IMR-90 (cell line): ENCODE results near the gene KRT72. TPM values are rescaled to one million over a fixed set of nuclear protein-coding genes. Genes with fewer than 3 reads are reported as not detected.

Experiments
- ATAC-seq: fragments of 200-7000 bp; cut with Tn5 transposase; 2 replicates; pipeline ENCODE4 v1.9.1; 2020; ENCODE audit warnings: low read depth, mild to moderate bottlenecking, moderate library complexity
- BruUV-seq: library from RNA; stranded (reverse); fragments of 400-500 nt; replicated peaks from 2 replicates; lab custom pipeline; 2021; lab: Mats Ljungman, UMichigan
- CTCF ChIA-PET: fragments of 300-600 bp; formaldehyde crosslinking; extraction: SDS; loops from one replicate; lab custom pipeline; 2021; ENCODE audit warnings: antibody characterized with exemption; lab: Yijun Ruan, JAX
- POLR2A ChIA-PET: fragments of 300-600 bp; sonication (Branson Sonifier 250); formaldehyde crosslinking; loops from one replicate; lab custom pipeline; 2022; ENCODE audit warnings: antibody characterized with exemption; ENCODE audit not compliant: unreplicated experiment; lab: Charles Lee
- DNase-seq: peaks from one replicate; pipeline ENCODE4 v3.0.0; 2013
- H2AFZ ChIP-seq: replicated peaks from 2 replicates; pipeline ENCODE3; 2013; ENCODE audit warnings: low read length, mild to moderate bottlenecking; ENCODE audit not compliant: poor library complexity
- H2AK5ac ChIP-seq: 2 replicates; pipeline ENCODE4 v1.6.1; 2013; ENCODE audit warnings: low read depth, low read length, inconsistent platforms
- H2AK9ac ChIP-seq: replicated peaks from 2 replicates; pipeline ENCODE3; 2013; ENCODE audit warnings: mild to moderate bottlenecking, low read depth, low read length, moderate library complexity; ENCODE audit not compliant: poor library complexity
- H2BK120ac ChIP-seq: 2 replicates; pipeline ENCODE4 v1.6.1; 2013; ENCODE audit warnings: low read depth, low read length, inconsistent platforms
- H2BK15ac ChIP-seq: 3 replicates; pipeline ENCODE4 v1.6.1; 2013; ENCODE audit warnings: low read depth, low read length, inconsistent platforms
- H2BK20ac ChIP-seq: 2 replicates; pipeline ENCODE4 v1.6.1; 2013; ENCODE audit warnings: low read depth, mild to moderate bottlenecking, inconsistent platforms, low read length, moderate library complexity
- H2BK5ac ChIP-seq: 2 replicates; pipeline ENCODE4 v1.6.1; 2013; ENCODE audit warnings: mild to moderate bottlenecking, low read depth, low read length, inconsistent platforms; ENCODE audit not compliant: poor library complexity, severe bottlenecking
- H3K14ac ChIP-seq: replicated peaks from 2 replicates; pipeline ENCODE4 v1.6.1; 2013; ENCODE audit warnings: low read depth, low read length, inconsistent platforms
- H3K18ac ChIP-seq: 2 replicates; pipeline ENCODE4 v1.6.1; 2013; ENCODE audit warnings: low read depth, low read length, control low read depth
- H3K23ac ChIP-seq: 2 replicates; pipeline ENCODE4 v1.6.1; 2013; ENCODE audit warnings: low read depth, low read length, inconsistent platforms
- H3K27ac ChIP-seq: 2 replicates; pipeline ENCODE4 v1.5.1; 2013; ENCODE audit warnings: mild to moderate bottlenecking, control low read depth, low read length; ENCODE audit not compliant: insufficient read depth
- H3K27me3 ChIP-seq: 2 replicates; pipeline ENCODE4 v1.6.1; 2013; ENCODE audit warnings: low read length; ENCODE audit not compliant: control insufficient read depth, insufficient read depth
- H3K36me3 ChIP-seq: 2 replicates; pipeline ENCODE4 v1.6.1; 2013; ENCODE audit warnings: low read length, mixed read lengths; ENCODE audit not compliant: control insufficient read depth, insufficient read depth
- H3K4ac ChIP-seq: 2 replicates; pipeline ENCODE4 v1.6.1; 2013; ENCODE audit warnings: low read depth, low read length, inconsistent platforms
- H3K4me1 ChIP-seq: 2 replicates; pipeline ENCODE4 v1.6.1; 2013; ENCODE audit warnings: low read length, mixed read lengths; ENCODE audit not compliant: control insufficient read depth, insufficient read depth
- H3K4me2 ChIP-seq: 2 replicates; pipeline ENCODE4 v1.6.1; 2013; ENCODE audit warnings: low read depth, mild to moderate bottlenecking, control low read depth, low read length, moderate library complexity
- H3K4me3 ChIP-seq: 2 replicates; pipeline ENCODE4 v1.5.1; 2013; ENCODE audit warnings: low read depth, mild to moderate bottlenecking, control low read depth, low read length, moderate library complexity; ENCODE audit not compliant: insufficient read depth
- H3K56ac ChIP-seq: 2 replicates; pipeline ENCODE4 v1.6.1; 2013; ENCODE audit warnings: low read length, inconsistent platforms; ENCODE audit not compliant: insufficient read depth; ENCODE audit errors: extremely low read depth
- H3K79me1 ChIP-seq, 2 experiments: 2 replicates each; pipeline ENCODE4 v1.6.1; 2013; ENCODE audit warnings: low read length in 2 of 2, inconsistent platforms in 1 of 2, low read depth in 1 of 2
- H3K9ac ChIP-seq: 2 replicates; pipeline ENCODE4 v1.6.1; 2013; ENCODE audit warnings: low read depth, low read length, control low read depth
- H3K9me1 ChIP-seq: 2 replicates; pipeline ENCODE4 v1.6.1; 2013; ENCODE audit warnings: low read length, inconsistent platforms; ENCODE audit not compliant: insufficient read depth
- H3K9me3 ChIP-seq: 2 replicates; pipeline ENCODE4 v1.6.1; 2013; ENCODE audit warnings: low read length; ENCODE audit not compliant: control insufficient read depth, insufficient read depth
- H4K20me1 ChIP-seq: 2 replicates; pipeline ENCODE4 v1.6.1; 2013; ENCODE audit warnings: low read length, inconsistent platforms; ENCODE audit not compliant: insufficient read depth
- H4K5ac ChIP-seq: 2 replicates; pipeline ENCODE4 v1.6.1; 2013; ENCODE audit warnings: mild to moderate bottlenecking, low read depth, low read length, control low read depth
- H4K8ac ChIP-seq, 2 experiments: 2 replicates each; pipeline ENCODE4 v1.6.1; 2013; ENCODE audit warnings: low read depth in 2 of 2, low read length in 2 of 2, control low read depth in 1 of 2, inconsistent platforms in 1 of 2
- H4K91ac ChIP-seq: 2 replicates; pipeline ENCODE4 v1.6.1; 2013; ENCODE audit warnings: low read depth, low read length, inconsistent platforms; ENCODE audit not compliant: insufficient read depth
- BHLHE40 ChIP-seq: fragments of 150-350 bp; IDR thresholded peaks from 2 replicates; pipeline ENCODE4 v1.6.1; 2016; ENCODE audit warnings: mild to moderate bottlenecking, low read depth, low read length
- WGBS, 2 experiments: methylation state at CpG; one replicate each; pipeline versions ENCODE4 v1.1.5 to v1.1.7; 2013; ENCODE audit warnings: missing lambda C conversion rate in 2 of 2; ENCODE audit not compliant: insufficient read length in 1 of 2; ENCODE audit errors: extremely low coverage in 2 of 2; 5-methylcytosine and 5-hydroxymethylcytosine counted together
- dilution Hi-C: fragments of 300-500 bp; cut with HindIII; formaldehyde crosslinking; loops from one replicate; pipeline ENCODE4 v1.14.3; 2018; ENCODE audit warnings: low sequenced_read_pairs; ENCODE audit not compliant: unreplicated experiment
- in situ Hi-C: fragments of 300-500 bp; cut with MboI; formaldehyde crosslinking; loops from 3 replicates; pipeline ENCODE4 v1.14.3; 2019; ENCODE audit warnings: low sequenced_read_pairs, inconsistent platforms, mixed read lengths
- intact Hi-C: fragments of 100-400 bp; cut with micrococcal nuclease; formaldehyde crosslinking; loops from 2 replicates; pipeline ENCODE4 v1.10.0; 2022
- polyA plus RNA-seq, 3 experiments: library from polyadenylated mRNA; depleted of rRNA; stranded (reverse); fragments of >200 nt; gene quantifications; 2 replicates each; pipeline ENCODE4 v1.2.3, GENCODE V29; 2012; ENCODE audit warnings: low replicate concordance in 1 of 3
- total RNA-seq: library from RNA; depleted of rRNA; stranded (reverse); fragments of >200 nt; gene quantifications from 2 replicates; pipeline ENCODE4 v1.2.3, GENCODE V29; 2012

The KRT72 gene
- total and polyA plus RNA-seq, 2 of the 4 experiments (the other 2 are of a cell fraction): not detected

DNA sequence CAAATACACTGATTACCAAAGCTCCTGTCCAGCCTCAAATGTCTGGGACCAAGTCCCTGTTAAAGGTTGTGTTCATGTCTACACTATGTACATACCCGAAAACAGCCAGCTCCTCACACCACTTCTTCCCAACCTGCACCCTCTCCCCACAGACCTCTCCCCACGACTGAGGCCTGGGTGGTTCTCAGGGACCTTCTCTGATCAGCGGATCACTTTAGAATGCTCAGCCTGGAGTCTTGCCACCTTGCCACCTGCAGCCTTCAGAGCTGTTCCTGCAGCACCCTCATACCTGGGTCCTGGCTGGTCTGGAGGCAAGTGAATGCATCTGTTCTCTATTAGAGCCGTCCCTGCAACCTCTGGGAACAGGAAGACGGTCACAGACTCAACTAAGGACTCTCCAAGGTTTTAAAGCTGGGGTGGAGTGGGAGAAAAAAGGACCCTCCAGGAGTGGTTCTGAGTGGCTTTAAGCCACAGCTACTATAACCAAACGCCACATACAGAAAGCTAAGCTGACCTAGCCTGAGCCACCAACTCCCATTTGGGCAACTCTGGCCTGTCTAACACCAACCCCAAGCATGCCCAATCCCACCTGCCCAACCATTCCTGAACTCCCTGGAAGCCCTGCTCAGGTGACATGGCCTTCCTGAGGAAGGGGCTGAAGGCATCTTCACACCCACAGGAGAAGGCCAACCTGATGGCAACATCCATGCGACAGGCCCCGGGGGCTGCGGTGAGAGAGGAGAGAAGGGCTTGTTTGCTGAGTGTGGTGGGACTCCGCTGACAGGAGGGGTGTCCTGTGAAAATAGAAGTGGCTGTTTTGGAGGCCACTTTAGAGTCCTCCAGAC lies 42.2 kb upstream of the KRT72 start:
- in situ Hi-C loops: no loop called here
- CTCF ChIA-PET: no interaction called here
- peaks cover 31% of the 10 kb centered on the region for H3K27me3 ChIP-seq

More for the DNA sequence above, 42.2 kb upstream of the KRT72 start:
- Histone ChIP-seq H3K4ac (no peak overlapping the region), H3K4me3 (no peak overlapping the region), H2AFZ (no peak overlapping the region), H3K18ac (no peak overlapping the region), H2AK5ac (no peak overlapping the region), H2BK120ac (no peak overlapping the region), H3K9ac (no peak overlapping the region), H3K27ac (no peak overlapping the region), H4K8ac (no peak overlapping the region), H3K9me3 (no peaks in the 10 kb centered on the region), H3K4me2 (no peak overlapping the region), H3K14ac (no peak overlapping the region), H2BK15ac (no peak overlapping the region), H2BK20ac (no peak overlapping the region), H3K56ac (no peak overlapping the region), H2AK9ac (no peak overlapping the region), H4K20me1 (no peaks in the 10 kb centered on the region), H3K36me3 (no peaks in the 10 kb centered on the region), H4K91ac (no peak overlapping the region), H3K79me1 (no peaks in the 10 kb centered on the region), H2BK5ac (no peak overlapping the region), H3K23ac (no peak overlapping the region), H4K5ac (no peak overlapping the region), H3K9me1 (no peaks in the 10 kb centered on the region), H3K4me1 (no peaks in the 10 kb centered on the region)
- POLR2A ChIA-PET: no interaction called here
- no peak for ATAC-seq
- WGBS, 2 experiments: 49% methylated on average over 2 of the region's 10 CpGs; no CpG with 5 or more reads in 1 of the 2 experiments
- dilution Hi-C loops (no loop called here), intact Hi-C loops (no loop called here)
- no peak for TF ChIP-seq BHLHE40
- no peak for DNase-seq
- BruUV-seq: no TSS peak
